CD4-positive, alpha-beta T cell (primary cell): Measurements from ENCODE around the gene TNK2. TPM values are rescaled to one million over a fixed set of nuclear protein-coding genes. Genes with fewer than 3 reads are reported as not detected.

Experiments used
- ATAC-seq: fragments of 200-7000 bp; cut with Tn5 transposase; one replicate; pipeline ENCODE4 v1.10.0; 2022; ENCODE audit warnings: mild to moderate bottlenecking; ENCODE audit not compliant: poor library complexity
- CTCF ChIA-PET: fragments of 350-600 bp; sonication (Branson Sonifier 250); formaldehyde crosslinking; loops from one replicate; lab custom pipeline; 2021; ENCODE audit warnings: antibody characterized with exemption, inconsistent platforms; lab: Charles Lee
- POLR2A ChIA-PET: fragments of 350-600 bp; sonication (Branson Sonifier 250); formaldehyde crosslinking; loops from one replicate; lab custom pipeline; 2021; ENCODE audit warnings: antibody characterized with exemption, inconsistent platforms; lab: Charles Lee
- DNase-seq, 14 experiments: peaks; one replicate each; pipeline ENCODE4 v3.0.0-alpha.2; 2013 to 2020; ENCODE audit warnings: mixed read lengths in 2 of 14
- H3K27ac ChIP-seq, 2 donors: one replicate each; pipeline versions ENCODE4 v1.5.1 to v1.7.0; 2013; ENCODE audit warnings: low read length in 2 of 2, low read depth in 1 of 2, mild to moderate bottlenecking in 1 of 2
- H3K27me3 ChIP-seq, 2 experiments: 1 replicate in 1 of 2; 2 replicates in 1 of 2; pipeline versions ENCODE4 v1.6.1 to v1.7.0; 2013; ENCODE audit warnings: low read length in 2 of 2, control low read depth in 1 of 2, mild to moderate bottlenecking in 1 of 2, moderate library complexity in 1 of 2; ENCODE audit not compliant: insufficient read depth in 2 of 2, control insufficient read depth in 1 of 2
- H3K36me3 ChIP-seq: one replicate; pipeline ENCODE4 v1.6.1; 2013; ENCODE audit warnings: low read length, control low read depth; ENCODE audit not compliant: insufficient read depth
- H3K4me1 ChIP-seq: one replicate; pipeline ENCODE4 v1.6.1; 2013; ENCODE audit warnings: low read length, control low read depth; ENCODE audit not compliant: insufficient read depth
- H3K4me3 ChIP-seq: one replicate; pipeline ENCODE4 v1.5.1; 2013; ENCODE audit warnings: mild to moderate bottlenecking, low read length, moderate library complexity
- H3K9me3 ChIP-seq, 2 experiments: 1 replicate in 1 of 2; 2 replicates in 1 of 2; pipeline versions ENCODE4 v1.6.1 to v1.7.0; 2013; ENCODE audit warnings: low read length in 2 of 2, mild to moderate bottlenecking in 2 of 2, control low read depth in 1 of 2, moderate library complexity in 1 of 2; ENCODE audit not compliant: control insufficient read depth in 1 of 2, insufficient read depth in 1 of 2
- H3K27ac Mint-ChIP-seq: one replicate; pipeline ENCODE4 v1.8.0; 2020; ENCODE audit warnings: mixed read lengths
- H3K27me3 Mint-ChIP-seq: one replicate; pipeline ENCODE4 v1.8.0; 2021; ENCODE audit warnings: mixed read lengths
- H3K36me3 Mint-ChIP-seq: one replicate; pipeline ENCODE4 v1.8.0; 2021; ENCODE audit warnings: low read depth, mixed read lengths
- H3K4me1 Mint-ChIP-seq: one replicate; pipeline ENCODE4 v1.8.0; 2021; ENCODE audit warnings: low read depth, mixed read lengths
- H3K4me3 Mint-ChIP-seq: one replicate; pipeline ENCODE4 v1.8.0; 2020; ENCODE audit warnings: mild to moderate bottlenecking, mixed read lengths
- H3K9me3 Mint-ChIP-seq: one replicate; pipeline ENCODE4 v1.8.0; 2020; ENCODE audit warnings: mixed read lengths
- intact Hi-C, 2 experiments: fragments of 100-400 bp; cut with DNase I in 1 of 2; cut with micrococcal nuclease in 1 of 2; formaldehyde crosslinking; loops; one replicate each; pipeline versions ENCODE4 v1.15.1 to v1.9.0; 2023 to 2025; cut with DNase I, micrococcal nuclease
- total RNA-seq, 174 experiments: library from RNA in 2 of 174; stranded (reverse) in 2 of 174; gene quantifications; one replicate each; pipeline ENCODE4 v1.2.3 and lab custom pipeline; 2021 to 2026
- TF ChIP-seq, protein P1 (sequence below): fragments of 200-600 bp; IDR thresholded peaks from one replicate; pipeline ENCODE4 v1.8.0; 2022; ENCODE audit warnings: antibody characterized with exemption, mild to moderate bottlenecking

Gene TNK2
- total RNA-seq, 2 experiments from 2014 or later = 161 to 171 TPM

GRCh38 chr3:195877767-195878423, 30.5 kb downstream of the TNK2 start:
- no peaks in the 10 kb centered on the region for H3K27me3 Mint-ChIP-seq
- POLR2A ChIA-PET = interaction anchor here (0.8 kb wide), 1 partner anchor 22 kb away, joined by 3 read pairs; no protein-coding TSS in a partner anchor
- H3K4me3 ChIP-seq = no peak overlapping the region
- DNase-seq = peak in 1 of 14 experiments; percentile 3
- H3K27ac Mint-ChIP-seq = no peak overlapping the region
- peaks cover 68% of the 10 kb centered on the region for H3K36me3 ChIP-seq
- H3K27me3 ChIP-seq = no peaks in the 10 kb centered on the region
- no peaks in the 10 kb centered on the region for H3K4me1 Mint-ChIP-seq
- TF ChIP-seq, protein P1, sequence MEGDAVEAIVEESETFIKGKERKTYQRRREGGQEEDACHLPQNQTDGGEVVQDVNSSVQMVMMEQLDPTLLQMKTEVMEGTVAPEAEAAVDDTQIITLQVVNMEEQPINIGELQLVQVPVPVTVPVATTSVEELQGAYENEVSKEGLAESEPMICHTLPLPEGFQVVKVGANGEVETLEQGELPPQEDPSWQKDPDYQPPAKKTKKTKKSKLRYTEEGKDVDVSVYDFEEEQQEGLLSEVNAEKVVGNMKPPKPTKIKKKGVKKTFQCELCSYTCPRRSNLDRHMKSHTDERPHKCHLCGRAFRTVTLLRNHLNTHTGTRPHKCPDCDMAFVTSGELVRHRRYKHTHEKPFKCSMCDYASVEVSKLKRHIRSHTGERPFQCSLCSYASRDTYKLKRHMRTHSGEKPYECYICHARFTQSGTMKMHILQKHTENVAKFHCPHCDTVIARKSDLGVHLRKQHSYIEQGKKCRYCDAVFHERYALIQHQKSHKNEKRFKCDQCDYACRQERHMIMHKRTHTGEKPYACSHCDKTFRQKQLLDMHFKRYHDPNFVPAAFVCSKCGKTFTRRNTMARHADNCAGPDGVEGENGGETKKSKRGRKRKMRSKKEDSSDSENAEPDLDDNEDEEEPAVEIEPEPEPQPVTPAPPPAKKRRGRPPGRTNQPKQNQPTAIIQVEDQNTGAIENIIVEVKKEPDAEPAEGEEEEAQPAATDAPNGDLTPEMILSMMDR = no peak
- intact Hi-C loops = no loop called here
- H3K9me3 Mint-ChIP-seq = no peaks in the 10 kb centered on the region
- no peak for ATAC-seq
- H3K4me1 ChIP-seq = peaks cover 25% of the 10 kb centered on the region
- no peak overlapping the region for H3K27ac ChIP-seq
- no peaks in the 10 kb centered on the region for H3K9me3 ChIP-seq
- CTCF ChIA-PET = no interaction called here
- H3K36me3 Mint-ChIP-seq = peaks cover 51% of the 10 kb centered on the region
- H3K4me3 Mint-ChIP-seq = no peak overlapping the region

GRCh38 chr3:195877136-195877715, 31.1 kb downstream of the TNK2 start:
- peaks cover 68% of the 10 kb centered on the region for H3K36me3 ChIP-seq
- Mint-ChIP-seq H3K27me3 (no peaks in the 10 kb centered on the region), H3K4me1 (no peaks in the 10 kb centered on the region), H3K9me3 (no peaks in the 10 kb centered on the region), H3K36me3 (peaks cover 48% of the 10 kb centered on the region), H3K4me3 (no peak overlapping the region), H3K27ac (no peak overlapping the region)
- H3K27me3 ChIP-seq = no peaks in the 10 kb centered on the region
- CTCF ChIA-PET = interaction anchor here (1.0 kb wide), 1 partner anchor 17 kb away, joined by 4 read pairs; no protein-coding TSS in a partner anchor
- no peak overlapping the region for H3K4me3 ChIP-seq
- no peak for DNase-seq
- intact Hi-C loops = no loop called here
- no peak for ATAC-seq
- TF ChIP-seq, protein P1 = no peak
- H3K27ac ChIP-seq = no peak overlapping the region
- POLR2A ChIA-PET = interaction anchor here (0.8 kb wide), 1 partner anchor 23 kb away, joined by 3 read pairs; no protein-coding TSS in a partner anchor
- H3K9me3 ChIP-seq = no peaks in the 10 kb centered on the region
- peaks cover 25% of the 10 kb centered on the region for H3K4me1 ChIP-seq

GRCh38 chr3:195876297-195877064, 31.9 kb downstream of the TNK2 start:
- Histone ChIP-seq H3K36me3 (peaks cover 68% of the 10 kb centered on the region), H3K27me3 (no peaks in the 10 kb centered on the region), H3K4me3 (no peak overlapping the region), H3K9me3 (no peaks in the 10 kb centered on the region), H3K4me1 (peaks cover 25% of the 10 kb centered on the region), H3K27ac (no peak overlapping the region)
- POLR2A ChIA-PET = no interaction called here
- CTCF ChIA-PET = interaction anchor here (0.7 to 1.0 kb wide), 2 partner anchors 18 to 25 kb away, joined by 3 to 4 read pairs; no protein-coding TSS in a partner anchor
- Mint-ChIP-seq H3K27ac (peak overlapping the region; percentile 42), H3K27me3 (no peaks in the 10 kb centered on the region), H3K9me3 (no peaks in the 10 kb centered on the region), H3K4me1 (no peaks in the 10 kb centered on the region), H3K4me3 (no peak overlapping the region), H3K36me3 (peaks cover 41% of the 10 kb centered on the region)
- DNase-seq = peak in 6 of 14 experiments; percentile 11 to 60 (median 38)
- intact Hi-C loops = no loop called here
- TF ChIP-seq, protein P1 = no peak
- peak; percentile 57 for ATAC-seq
